ENCODE results near the gene RPL10.

RPL10 gene

GRCh38 chrX:154433605-154434004, 35.4 kb downstream of the RPL10 start:
- DNase-seq: no peak

- no peak for DNase-seq
Measured at GRCh38 chrX:154434394-154435168, 36.4 kb downstream of the RPL10 start.

GRCh38 chrX:154435171-154435733, 37.1 kb downstream of the RPL10 start:
- DNase-seq: no peak

- DNase-seq: no peak
Measured at GRCh38 chrX:154436374-154436982, 38.3 kb downstream of the RPL10 start.

GRCh38 chrX:154436983-154437752, 39.0 kb downstream of the RPL10 start, which contains the start of gene GDI1:
Gene GDI1, plus strand, starts transcription at chrX:154437154. Its CDS starts 101 bp downstream, at chrX:154437255.
- DNase-seq: peak; percentile 51

- no peak for DNase-seq
Measured at GRCh38 chrX:154437971-154438893, 40.1 kb downstream of the RPL10 start.

GRCh38 chrX:154439841-154440240, 41.7 kb downstream of the RPL10 start:
- DNase-seq: no peak

GRCh38 chrX:154440623-154441357, 42.6 kb downstream of the RPL10 start:
- no peak for DNase-seq

- no peak for DNase-seq
Measured at GRCh38 chrX:154441564-154441963, 43.4 kb downstream of the RPL10 start.

GRCh38 chrX:154441984-154442707, 44.0 kb downstream of the RPL10 start:
- no peak for DNase-seq

GRCh38 chrX:154443479-154443910, 45.3 kb downstream of the RPL10 start:
- DNase-seq: peak; percentile 27

- peak; percentile 74 for DNase-seq
Measured at GRCh38 chrX:154443992-154444754, 46.0 kb downstream of the RPL10 start, which contains the start of gene FAM50A. Gene FAM50A, plus strand, starts transcription at chrX:154444141. Its CDS starts 95 bp downstream, at chrX:154444236.

- no peak for DNase-seq
Measured at GRCh38 chrX:154444755-154445246, 46.6 kb downstream of the RPL10 start.

- no peak for DNase-seq
Measured at GRCh38 chrX:154445776-154446175, 47.6 kb downstream of the RPL10 start.

- DNase-seq: no peak
Measured at GRCh38 chrX:154446430-154446829, 48.3 kb downstream of the RPL10 start.

- no peak for DNase-seq
Measured at GRCh38 chrX:154448484-154448883, 50.3 kb downstream of the RPL10 start.

- DNase-seq: no peak
Measured at GRCh38 chrX:154449618-154450017, 51.4 kb downstream of the RPL10 start.

- no peak for DNase-seq
Measured at GRCh38 chrX:154450312-154450711, 52.1 kb downstream of the RPL10 start.
